Measurements from ENCODE around the gene SLC40A1. TPM values are rescaled to one million over a fixed set of nuclear protein-coding genes. Genes with fewer than 3 reads are reported as not detected.

The SLC40A1 gene
- total and polyA plus RNA-seq, 2 of the 13 experiments (the other 11 are each of a cell fraction or from before 2014, with no cell fraction given), result 10.6 to 24.9 TPM

GRCh38 chr2:189519631-189520387 is 60.8 kb downstream of the SLC40A1 start:
- H3K4me3 ChIP-seq (replicated peaks in 1 of 3; ENCODE audit: insufficient read depth in 1 of 3, low read depth in 2 of 3, low read length in 3 of 3), result no peak overlapping the region
- H3K4me2 ChIP-seq (ENCODE audit: low read depth, low read length), result no peak overlapping the region
- WGBS (ENCODE audit: low lambda C conversion rate), result 90% methylated on average over 6 of the region's 6 CpGs
- ATAC-seq, result no peak
- H3K4me1 ChIP-seq (ENCODE audit: insufficient read depth, low read length), result peaks cover 35% of the 10 kb centered on the region
- intact Hi-C loops (cut with micrococcal nuclease; ENCODE audit: unreplicated experiment), result loop anchor here (5.0 kb wide), 2 partner anchors 37 to 92 kb away; no protein-coding TSS in a partner anchor
- H3K27ac ChIP-seq (ENCODE audit: extremely low read length, insufficient read depth, low read length), result no peak overlapping the region
- no peaks in the 10 kb centered on the region for H4K20me1 ChIP-seq (ENCODE audit: insufficient read depth, low read length)
- BruUV-seq (replicated peaks), result no TSS peak
- no peaks in the 10 kb centered on the region for H3K9me3 ChIP-seq (ENCODE audit: low read length)
- DNase-seq (ENCODE audit: low spot score), result no peak
- TF ChIP-seq PHB2 (IDR thresholded peaks at IDR 0.05; ENCODE audit: partially characterized antibody) (no peak), ZBTB14 (CRISPR knock-in tag; IDR thresholded peaks at IDR 0.05) (no peak), NFIC (IDR thresholded peaks at IDR 0.05; ENCODE audit: low read length) (no peak), NR3C1 (CRISPR knock-in tag; IDR thresholded peaks at IDR 0.05) (no peak), ZNF709 (CRISPR knock-in tag; IDR thresholded peaks at IDR 0.05) (no peak), JDP2 (CRISPR knock-in tag; IDR thresholded peaks at IDR 0.05; ENCODE audit: borderline replicate concordance) (no peak), TOPORS (CRISPR knock-in tag; IDR thresholded peaks at IDR 0.05) (no peak), ZSCAN25 (CRISPR knock-in tag; IDR thresholded peaks at IDR 0.05) (no peak), ZNF562 (CRISPR knock-in tag; IDR thresholded peaks at IDR 0.05; ENCODE audit: borderline replicate concordance) (no peak), ZNF3 (CRISPR knock-in tag; IDR thresholded peaks at IDR 0.05) (no peak), FOXA3 (CRISPR knock-in tag; IDR thresholded peaks at IDR 0.05) (no peak), SP140L (CRISPR knock-in tag; IDR thresholded peaks at IDR 0.05; ENCODE audit: borderline replicate concordance) (no peak), KAT8 (CRISPR knock-in tag; IDR thresholded peaks at IDR 0.05) (no peak)
- no peak overlapping the region for H2AFZ ChIP-seq (ENCODE audit: low read length)
- no peaks in the 10 kb centered on the region for H3K79me2 ChIP-seq (ENCODE audit: insufficient read depth, low read length)
- H3K36me3 ChIP-seq (replicated peaks in 1 of 2; ENCODE audit: control insufficient read depth in 1 of 2, insufficient read depth in 2 of 2, low read length in 2 of 2), result no peaks in the 10 kb centered on the region
- in situ Hi-C loops (cut with HindIII; ENCODE audit: extremely low pct_ligation_motif_present, low pct_unique_long_range_greater_than_20kb), result no loop called here
- no peak for FAIRE-seq
- ChIA-PET CTCF (ENCODE audit: low intra/inter-chr PET ratio, low total read pairs) (no interaction called here), POLR2A (no interaction called here)
- H3K27me3 ChIP-seq (ENCODE audit: control insufficient read depth in 1 of 2, insufficient read depth in 2 of 2, low read length in 2 of 2), result no peaks in the 10 kb centered on the region
- no peak overlapping the region for H3K9ac ChIP-seq (ENCODE audit: insufficient read depth, low read depth, low read length)
